ENCODE measurements around the gene IL4.

DNA sequence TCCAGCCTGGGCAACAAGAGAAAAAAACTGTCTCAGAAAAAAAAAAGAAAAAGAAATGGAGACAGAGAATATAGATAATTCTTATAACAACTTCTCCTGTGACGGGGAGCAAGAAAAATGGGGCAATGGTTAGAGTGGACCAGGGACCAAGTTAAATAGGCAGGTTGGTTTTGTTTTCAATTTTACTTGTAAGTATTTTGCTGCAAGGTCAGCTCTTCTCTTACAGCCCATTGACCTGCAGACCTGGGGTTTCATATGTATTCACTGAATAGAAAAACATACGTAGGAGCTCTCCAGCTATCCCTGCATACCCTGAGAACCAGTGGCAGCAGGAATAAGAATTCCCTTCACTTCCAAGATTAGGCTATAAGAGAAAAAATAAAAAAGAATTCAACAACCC, 45.0 kb upstream of the IL4 start:
- TF ChIP-seq TAF1 (IDR thresholded peaks at IDR 0.05; ENCODE audit: borderline replicate concordance, low read depth, low read length): no peak
- TF ChIP-seq POLR2A (IDR thresholded peaks at IDR 0.05; ENCODE audit: low read depth, low read length): no peak
- no peak for TF ChIP-seq POLR2AphosphoS5 (IDR thresholded peaks at IDR 0.05; ENCODE audit: low read depth, low read length)

Data from GM12892 (cell line).